HG03025 (cell line): ENCODE data around the gene ADAMTS16.

Source experiments
- ATAC-seq: cut with Tn5 transposase; IDR thresholded peaks from one replicate; pipeline ENCODE4 v1.9.1; 2021; ENCODE audit warnings: mild to moderate bottlenecking, moderate library complexity; ENCODE audit not compliant: unreplicated experiment, low FRiP score

The ADAMTS16 gene

GRCh38 chr5:5364932-5365331 is 224.8 kb downstream of the ADAMTS16 start:
- ATAC-seq = peak; percentile 74

GRCh38 chr5:5367739-5368138 is 227.6 kb downstream of the ADAMTS16 start:
- no peak for ATAC-seq

DNA sequence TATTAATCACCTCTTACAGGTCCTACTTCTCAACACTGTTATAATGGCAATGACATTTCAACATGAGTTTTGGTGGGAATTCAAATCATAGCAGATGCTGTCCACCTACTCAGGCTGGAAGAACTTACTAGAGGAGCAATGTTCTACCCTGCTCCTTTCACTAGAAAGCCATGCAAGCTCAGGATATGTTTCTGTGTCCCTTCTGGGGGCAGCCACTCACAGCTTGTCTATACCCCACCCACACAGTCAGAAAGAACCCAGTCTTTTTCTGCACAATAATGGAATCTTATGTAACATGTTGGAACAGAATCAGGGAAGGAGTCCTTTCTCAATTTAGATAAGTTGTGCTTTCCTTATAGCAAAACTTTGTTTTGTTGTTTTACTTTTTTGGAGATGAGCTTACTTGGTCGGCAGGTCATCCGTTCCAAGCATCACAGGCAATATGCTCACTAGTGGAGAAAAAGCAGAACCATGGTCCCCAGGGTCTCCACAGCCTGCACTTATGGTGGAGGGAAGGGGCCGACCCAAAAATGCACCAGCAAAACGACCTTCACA is 229.0 kb downstream of the ADAMTS16 start:
- no peak for ATAC-seq
